HepG2 (cell line): ENCODE results near the gene SOX9.

Experiments used
- MATR3 ChIP-seq: sonication (generic); formaldehyde crosslinking; IDR thresholded peaks from 2 replicates; pipeline ENCODE4 v1.4.0; 2020; ENCODE audit warnings: missing genetic modification reagents
- ZNF329 ChIP-seq: sonication (generic); formaldehyde crosslinking; IDR thresholded peaks from 2 replicates; pipeline ENCODE4 v1.9.0; 2021; ENCODE audit warnings: low read depth, mild to moderate bottlenecking, missing genetic modification reagents

DNA sequence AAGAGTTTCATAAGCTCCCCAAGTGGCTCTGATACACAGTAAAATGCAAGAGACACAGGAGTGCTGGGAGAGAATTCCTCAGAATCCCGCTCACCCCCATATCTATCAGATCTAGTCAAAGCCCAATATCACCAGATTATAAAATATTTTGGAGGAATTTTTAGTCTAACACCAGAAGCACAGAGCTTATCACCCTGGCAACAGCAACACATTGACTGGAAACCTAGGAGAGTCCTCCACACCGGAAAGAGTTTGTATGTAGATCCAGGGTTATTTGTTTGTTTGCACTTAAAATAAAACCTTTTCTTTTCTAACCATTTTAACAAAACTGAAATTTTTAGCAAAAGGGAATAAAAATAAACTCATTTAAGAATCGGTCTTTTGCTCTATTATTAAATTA lies 7.2 kb downstream of the SOX9 start:
- no peak for TF ChIP-seq MATR3 (CRISPR knock-in tag)
- TF ChIP-seq ZNF329 (CRISPR knock-in tag) = no peak
